Liver (tissue), 9 donors: ENCODE data around the gene TIAM2. TPM values are rescaled to one million over a fixed set of nuclear protein-coding genes. Genes with fewer than 3 reads are reported as not detected.

ENCODE experiments used
- DNase-seq: peaks from one replicate; pipeline ENCODE4 v3.0.0-alpha.2; 2017; ENCODE audit warnings: low spot score
- H3K27ac ChIP-seq, 2 donors: one replicate each; pipeline ENCODE4 v1.7.0; 2013; ENCODE audit warnings: inconsistent platforms in 2 of 2, low read length in 2 of 2, control low read depth in 1 of 2, low read depth in 1 of 2, mild to moderate bottlenecking in 1 of 2
- H3K27me3 ChIP-seq, 4 donors: one replicate each; pipeline versions ENCODE4 v1.6.1 to v1.7.0; 2013; ENCODE audit warnings: low read length in 3 of 4, inconsistent platforms in 1 of 4, mild to moderate bottlenecking in 1 of 4, moderate library complexity in 1 of 4; ENCODE audit not compliant: control insufficient read depth in 4 of 4, insufficient read depth in 4 of 4
- H3K36me3 ChIP-seq, 4 donors: one replicate each; pipeline versions ENCODE4 v1.6.1 to v1.7.0; 2013; ENCODE audit warnings: low read length in 3 of 4, mild to moderate bottlenecking in 3 of 4, low read depth in 1 of 4, moderate library complexity in 1 of 4; ENCODE audit not compliant: control insufficient read depth in 4 of 4, insufficient read depth in 3 of 4
- H3K4me1 ChIP-seq, 4 donors: one replicate each; pipeline versions ENCODE4 v1.6.1 to v1.7.0; 2013; ENCODE audit warnings: low read length in 3 of 4, mild to moderate bottlenecking in 3 of 4, moderate library complexity in 1 of 4; ENCODE audit not compliant: control insufficient read depth in 4 of 4, insufficient read depth in 4 of 4
- H3K4me3 ChIP-seq, 3 donors: one replicate each; pipeline versions ENCODE4 v1.6.1 to v1.7.0; 2013; ENCODE audit warnings: low read length in 3 of 3, control low read depth in 1 of 3, low read depth in 1 of 3, mild to moderate bottlenecking in 1 of 3
- H3K9ac ChIP-seq, 2 donors: one replicate each; pipeline ENCODE4 v1.7.0; 2013; ENCODE audit warnings: low read length in 2 of 2, mild to moderate bottlenecking in 2 of 2, moderate library complexity in 2 of 2, control low read depth in 1 of 2, low read depth in 1 of 2
- H3K9me3 ChIP-seq, 4 donors: one replicate each; pipeline versions ENCODE4 v1.6.1 to v1.7.0; 2013; ENCODE audit warnings: low read length in 3 of 4; ENCODE audit not compliant: control insufficient read depth in 4 of 4
- EGR1 ChIP-seq, 2 donors: IDR thresholded peaks; 2 replicates each; pipeline ENCODE4 v1.6.1; 2016 to 2018; ENCODE audit warnings: antibody characterized with exemption in 2 of 2, low read depth in 2 of 2
- FOXA1 ChIP-seq: IDR thresholded peaks from 2 replicates; pipeline ENCODE4 v1.6.1; 2016; ENCODE audit warnings: antibody characterized with exemption
- GABPA ChIP-seq, 2 donors: IDR thresholded peaks in 1 of 2; conservative IDR thresholded peaks in 1 of 2; 2 replicates each; pipeline ENCODE4 v1.6.1; 2016; ENCODE audit warnings: antibody characterized with exemption in 2 of 2, mild to moderate bottlenecking in 1 of 2, moderate library complexity in 1 of 2
- HNF4A ChIP-seq, 2 donors: conservative IDR thresholded peaks; 2 replicates each; pipeline ENCODE4 v1.6.1; 2016; ENCODE audit warnings: antibody characterized with exemption in 2 of 2, mild to moderate bottlenecking in 2 of 2
- HNF4G ChIP-seq: IDR thresholded peaks from 2 replicates; pipeline ENCODE4 v1.6.1; 2016; ENCODE audit warnings: antibody characterized with exemption
- JUND ChIP-seq, 2 donors: IDR thresholded peaks; 2 replicates each; pipeline ENCODE4 v1.6.1; 2016; ENCODE audit warnings: antibody characterized with exemption in 2 of 2
- NR2F2 ChIP-seq: IDR thresholded peaks from 2 replicates; pipeline ENCODE4 v1.6.1; 2016; ENCODE audit warnings: antibody characterized with exemption
- RAD21 ChIP-seq, 2 donors: IDR thresholded peaks; 2 replicates each; pipeline ENCODE4 v1.6.1; 2016; ENCODE audit warnings: antibody characterized with exemption in 2 of 2, mild to moderate bottlenecking in 2 of 2
- RXRA ChIP-seq, 2 donors: IDR thresholded peaks; 2 replicates each; pipeline ENCODE4 v1.6.1; 2017 to 2018; ENCODE audit warnings: antibody characterized with exemption in 2 of 2, mild to moderate bottlenecking in 1 of 2
- SP1 ChIP-seq: IDR thresholded peaks from 2 replicates; pipeline ENCODE4 v1.6.1; 2018; ENCODE audit warnings: antibody characterized with exemption, mild to moderate bottlenecking
- TAF1 ChIP-seq: conservative IDR thresholded peaks from 2 replicates; pipeline ENCODE4 v1.6.1; 2016; ENCODE audit warnings: antibody characterized with exemption, mild to moderate bottlenecking
- YY1 ChIP-seq: IDR thresholded peaks from 2 replicates; pipeline ENCODE4 v1.6.1; 2016; ENCODE audit warnings: antibody characterized with exemption, mild to moderate bottlenecking
- WGBS: extraction: QIAGEN DNeasy Blood & Tissue Kit; methylation state at CpG from one replicate; pipeline ENCODE4 v1.1.7; 2013; 5-methylcytosine and 5-hydroxymethylcytosine counted together
- polyA plus RNA-seq, 2 donors: library from polyadenylated mRNA; stranded (reverse) in 1 of 2; unstranded in 1 of 2; fragments of 200-250 nt in 1 of 2; fragments of >200 nt in 1 of 2; fragmentation: Nextera tagmentation in 1 of 2; extraction: Ambion mirVana in 1 of 2; gene quantifications; one replicate each; pipeline versions ENCODE4 v1.2.1 to v1.2.3, GENCODE V29; 2013 to 2015
- total RNA-seq, 2 donors: library from RNA; depleted of rRNA; stranded (reverse); fragments of >200 nt; gene quantifications; one replicate each; pipeline ENCODE4 v1.2.3, GENCODE V29; 2014
- TF ChIP-seq, protein P1 (sequence below): IDR thresholded peaks from 2 replicates; pipeline ENCODE4 v1.6.1; 2016; ENCODE audit warnings: antibody characterized with exemption
- TF ChIP-seq, protein P2 (sequence below): IDR thresholded peaks from 2 replicates; pipeline ENCODE4 v1.6.1; 2016; ENCODE audit warnings: antibody characterized with exemption
- TF ChIP-seq, protein P3 (sequence below): IDR thresholded peaks from 2 replicates; pipeline ENCODE4 v1.6.1; 2016; ENCODE audit warnings: antibody characterized with exemption, mild to moderate bottlenecking
- TF ChIP-seq, protein P4 (sequence below): IDR thresholded peaks from 2 replicates; pipeline ENCODE4 v1.6.1; 2016; ENCODE audit warnings: antibody characterized with exemption
- TF ChIP-seq, protein P5 (sequence below): fragments of 150-350 bp; IDR thresholded peaks from 2 replicates; pipeline ENCODE4 v1.5.1; 2017; ENCODE audit warnings: improper control_type of control experiment, low read depth, low read length; ENCODE audit not compliant: missing input control
- donor health status: healthy.
- donor health status: healthy.
- donor health status: healthy.
- donor health status: healthy.
- donor health status: healthy.

Gene TIAM2
- total and polyA plus RNA-seq, 4 donors: 0.62 to 3.7 (median 2.4) TPM

DNA sequence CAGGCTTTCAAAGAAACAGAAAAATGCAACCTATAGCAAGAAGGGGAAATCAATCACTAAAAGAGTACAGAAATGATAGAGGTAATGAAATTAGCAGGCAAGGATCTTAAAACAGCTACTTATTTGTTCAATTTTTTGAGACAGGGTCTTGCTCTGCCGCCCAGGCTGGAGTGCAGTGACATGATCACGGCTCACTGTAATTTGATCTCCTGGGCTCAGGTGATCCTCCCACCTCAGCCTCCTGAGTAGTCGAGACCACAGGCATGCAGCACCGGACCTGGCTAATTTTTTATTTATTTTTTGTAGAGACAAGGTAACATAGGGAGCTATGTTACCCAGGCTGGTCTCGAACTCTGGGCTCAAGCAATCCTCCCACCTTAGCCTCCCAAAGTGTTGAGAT is 297.6 kb downstream of the TIAM2 start:
- no peaks in the 10 kb centered on the region for H3K4me1 ChIP-seq
- no peak for DNase-seq
- no peak overlapping the region for H3K27ac ChIP-seq
- TF ChIP-seq FOXA1 (no peak), GABPA (IDR thresholded peaks at IDR 0.05 in 1 of 2, conservative IDR thresholded peaks at IDR 0.05 in 1 of 2) (no peak), EGR1 (IDR thresholded peaks at IDR 0.05; ENCODE audit: low read depth in 2 of 2) (no peak), TAF1 (no peak), NR2F2 (no peak), YY1 (no peak), RAD21 (IDR thresholded peaks at IDR 0.05) (no peak), SP1 (no peak), RXRA (IDR thresholded peaks at IDR 0.05) (no peak), HNF4A (conservative IDR thresholded peaks at IDR 0.05) (no peak)
- TF ChIP-seq, protein P1, sequence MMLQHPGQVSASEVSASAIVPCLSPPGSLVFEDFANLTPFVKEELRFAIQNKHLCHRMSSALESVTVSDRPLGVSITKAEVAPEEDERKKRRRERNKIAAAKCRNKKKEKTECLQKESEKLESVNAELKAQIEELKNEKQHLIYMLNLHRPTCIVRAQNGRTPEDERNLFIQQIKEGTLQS: no peak
- TF ChIP-seq, protein P2, sequence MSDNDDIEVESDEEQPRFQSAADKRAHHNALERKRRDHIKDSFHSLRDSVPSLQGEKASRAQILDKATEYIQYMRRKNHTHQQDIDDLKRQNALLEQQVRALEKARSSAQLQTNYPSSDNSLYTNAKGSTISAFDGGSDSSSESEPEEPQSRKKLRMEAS: no peak
- TF ChIP-seq, protein P3, sequence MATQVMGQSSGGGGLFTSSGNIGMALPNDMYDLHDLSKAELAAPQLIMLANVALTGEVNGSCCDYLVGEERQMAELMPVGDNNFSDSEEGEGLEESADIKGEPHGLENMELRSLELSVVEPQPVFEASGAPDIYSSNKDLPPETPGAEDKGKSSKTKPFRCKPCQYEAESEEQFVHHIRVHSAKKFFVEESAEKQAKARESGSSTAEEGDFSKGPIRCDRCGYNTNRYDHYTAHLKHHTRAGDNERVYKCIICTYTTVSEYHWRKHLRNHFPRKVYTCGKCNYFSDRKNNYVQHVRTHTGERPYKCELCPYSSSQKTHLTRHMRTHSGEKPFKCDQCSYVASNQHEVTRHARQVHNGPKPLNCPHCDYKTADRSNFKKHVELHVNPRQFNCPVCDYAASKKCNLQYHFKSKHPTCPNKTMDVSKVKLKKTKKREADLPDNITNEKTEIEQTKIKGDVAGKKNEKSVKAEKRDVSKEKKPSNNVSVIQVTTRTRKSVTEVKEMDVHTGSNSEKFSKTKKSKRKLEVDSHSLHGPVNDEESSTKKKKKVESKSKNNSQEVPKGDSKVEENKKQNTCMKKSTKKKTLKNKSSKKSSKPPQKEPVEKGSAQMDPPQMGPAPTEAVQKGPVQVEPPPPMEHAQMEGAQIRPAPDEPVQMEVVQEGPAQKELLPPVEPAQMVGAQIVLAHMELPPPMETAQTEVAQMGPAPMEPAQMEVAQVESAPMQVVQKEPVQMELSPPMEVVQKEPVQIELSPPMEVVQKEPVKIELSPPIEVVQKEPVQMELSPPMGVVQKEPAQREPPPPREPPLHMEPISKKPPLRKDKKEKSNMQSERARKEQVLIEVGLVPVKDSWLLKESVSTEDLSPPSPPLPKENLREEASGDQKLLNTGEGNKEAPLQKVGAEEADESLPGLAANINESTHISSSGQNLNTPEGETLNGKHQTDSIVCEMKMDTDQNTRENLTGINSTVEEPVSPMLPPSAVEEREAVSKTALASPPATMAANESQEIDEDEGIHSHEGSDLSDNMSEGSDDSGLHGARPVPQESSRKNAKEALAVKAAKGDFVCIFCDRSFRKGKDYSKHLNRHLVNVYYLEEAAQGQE: no peak
- TF ChIP-seq, protein P4, sequence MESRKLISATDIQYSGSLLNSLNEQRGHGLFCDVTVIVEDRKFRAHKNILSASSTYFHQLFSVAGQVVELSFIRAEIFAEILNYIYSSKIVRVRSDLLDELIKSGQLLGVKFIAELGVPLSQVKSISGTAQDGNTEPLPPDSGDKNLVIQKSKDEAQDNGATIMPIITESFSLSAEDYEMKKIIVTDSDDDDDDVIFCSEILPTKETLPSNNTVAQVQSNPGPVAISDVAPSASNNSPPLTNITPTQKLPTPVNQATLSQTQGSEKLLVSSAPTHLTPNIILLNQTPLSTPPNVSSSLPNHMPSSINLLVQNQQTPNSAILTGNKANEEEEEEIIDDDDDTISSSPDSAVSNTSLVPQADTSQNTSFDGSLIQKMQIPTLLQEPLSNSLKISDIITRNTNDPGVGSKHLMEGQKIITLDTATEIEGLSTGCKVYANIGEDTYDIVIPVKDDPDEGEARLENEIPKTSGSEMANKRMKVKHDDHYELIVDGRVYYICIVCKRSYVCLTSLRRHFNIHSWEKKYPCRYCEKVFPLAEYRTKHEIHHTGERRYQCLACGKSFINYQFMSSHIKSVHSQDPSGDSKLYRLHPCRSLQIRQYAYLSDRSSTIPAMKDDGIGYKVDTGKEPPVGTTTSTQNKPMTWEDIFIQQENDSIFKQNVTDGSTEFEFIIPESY: no peak
- TF ChIP-seq, protein P5, sequence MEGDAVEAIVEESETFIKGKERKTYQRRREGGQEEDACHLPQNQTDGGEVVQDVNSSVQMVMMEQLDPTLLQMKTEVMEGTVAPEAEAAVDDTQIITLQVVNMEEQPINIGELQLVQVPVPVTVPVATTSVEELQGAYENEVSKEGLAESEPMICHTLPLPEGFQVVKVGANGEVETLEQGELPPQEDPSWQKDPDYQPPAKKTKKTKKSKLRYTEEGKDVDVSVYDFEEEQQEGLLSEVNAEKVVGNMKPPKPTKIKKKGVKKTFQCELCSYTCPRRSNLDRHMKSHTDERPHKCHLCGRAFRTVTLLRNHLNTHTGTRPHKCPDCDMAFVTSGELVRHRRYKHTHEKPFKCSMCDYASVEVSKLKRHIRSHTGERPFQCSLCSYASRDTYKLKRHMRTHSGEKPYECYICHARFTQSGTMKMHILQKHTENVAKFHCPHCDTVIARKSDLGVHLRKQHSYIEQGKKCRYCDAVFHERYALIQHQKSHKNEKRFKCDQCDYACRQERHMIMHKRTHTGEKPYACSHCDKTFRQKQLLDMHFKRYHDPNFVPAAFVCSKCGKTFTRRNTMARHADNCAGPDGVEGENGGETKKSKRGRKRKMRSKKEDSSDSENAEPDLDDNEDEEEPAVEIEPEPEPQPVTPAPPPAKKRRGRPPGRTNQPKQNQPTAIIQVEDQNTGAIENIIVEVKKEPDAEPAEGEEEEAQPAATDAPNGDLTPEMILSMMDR: no peak
- WGBS: 92% methylated on average over 5 of the region's 5 CpGs
- H3K9ac ChIP-seq: no peak overlapping the region
- peaks cover 6 to 48% (median 22%) of the 10 kb centered on the region in 4 donors for H3K36me3 ChIP-seq
- H3K4me3 ChIP-seq: no peak overlapping the region
- H3K27me3 ChIP-seq: no peaks in the 10 kb centered on the region
- H3K9me3 ChIP-seq: no peaks in the 10 kb centered on the region

DNA sequence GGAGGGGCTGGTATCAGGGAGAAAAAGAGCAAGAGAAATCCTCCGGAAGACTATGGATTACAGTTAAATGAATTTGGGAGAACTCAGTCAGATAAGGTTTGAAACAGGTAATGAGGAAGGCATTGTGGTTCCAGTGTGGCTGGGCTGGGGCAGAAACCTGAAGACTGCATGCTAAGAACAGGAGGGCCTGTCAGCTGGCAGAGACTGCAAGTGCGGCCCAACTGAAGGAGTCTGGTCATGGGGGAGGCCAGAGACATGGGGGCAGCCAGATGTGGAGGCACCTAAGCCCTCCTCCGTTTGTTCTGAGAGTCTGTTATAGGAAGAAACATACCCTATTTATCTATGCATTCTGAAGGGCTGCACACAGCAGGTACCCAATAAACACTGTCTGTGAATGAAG is 302.6 kb downstream of the TIAM2 start:
- H3K9ac ChIP-seq: no peak overlapping the region
- H3K27me3 ChIP-seq: no peaks in the 10 kb centered on the region
- no peak for DNase-seq
- peaks cover 6 to 40% (median 21%) of the 10 kb centered on the region in 4 donors for H3K36me3 ChIP-seq
- H3K4me1 ChIP-seq: no peaks in the 10 kb centered on the region
- H3K27ac ChIP-seq: no peak overlapping the region
- WGBS: 98% methylated on average over 3 of the region's 3 CpGs
- H3K9me3 ChIP-seq: no peaks in the 10 kb centered on the region
- no peak overlapping the region for H3K4me3 ChIP-seq
- TF ChIP-seq JUND (IDR thresholded peaks at IDR 0.05) (no peak), FOXA1 (no peak), TAF1 (no peak), GABPA (IDR thresholded peaks at IDR 0.05 in 1 of 2, conservative IDR thresholded peaks at IDR 0.05 in 1 of 2) (no peak), RAD21 (IDR thresholded peaks at IDR 0.05) (no peak), HNF4A (conservative IDR thresholded peaks at IDR 0.05) (no peak), YY1 (no peak), RXRA (IDR thresholded peaks at IDR 0.05) (no peak), HNF4G (no peak), EGR1 (IDR thresholded peaks at IDR 0.05; ENCODE audit: low read depth in 2 of 2) (no peak), NR2F2 (no peak)
- TF ChIP-seq, protein P3: no peak
- TF ChIP-seq, protein P5: no peak
- TF ChIP-seq, protein P2: no peak
